ENCODE data around the gene GATAD2B.
"Not testable (repeated sequence)": the region's sequence is repeated elsewhere in the genome, so short reads cannot be mapped to it uniquely, and the experiment has no call there.

The GATAD2B gene

GRCh38 chr1:153795934-153796785 is 126.6 kb downstream of the GATAD2B start:
- no peak for DNase-seq (ENCODE audit: low read depth)

- DNase-seq (ENCODE audit: low read depth), result no peak
Observed at GRCh38 chr1:153795330-153795837, 127.4 kb downstream of the GATAD2B start.

- no peak for DNase-seq (ENCODE audit: low read depth)
Observed at GRCh38 chr1:153794624-153795329, 128.0 kb downstream of the GATAD2B start.

- no peak for DNase-seq (ENCODE audit: low read depth)
Observed at GRCh38 chr1:153793973-153794615, 128.7 kb downstream of the GATAD2B start.

- DNase-seq (ENCODE audit: low read depth), result no peak
Observed at GRCh38 chr1:153793261-153793972, 129.4 kb downstream of the GATAD2B start.

- DNase-seq (ENCODE audit: low read depth), result no peak
Observed at GRCh38 chr1:153792631-153793041, 130.1 kb downstream of the GATAD2B start.

- no peak for DNase-seq (ENCODE audit: low read depth)
Observed at GRCh38 chr1:153791648-153792253, 131.0 kb downstream of the GATAD2B start.

GRCh38 chr1:153790966-153791647 is 131.7 kb downstream of the GATAD2B start:
- DNase-seq (ENCODE audit: low read depth), result peak; percentile 45

- DNase-seq (ENCODE audit: low read depth), result no peak
Observed at GRCh38 chr1:153790313-153790965, 132.3 kb downstream of the GATAD2B start.

GRCh38 chr1:153789478-153790034 is 133.2 kb downstream of the GATAD2B start:
- DNase-seq (ENCODE audit: low read depth), result no peak

- DNase-seq (ENCODE audit: low read depth), result no peak
Observed at GRCh38 chr1:153786038-153786790, 136.6 kb downstream of the GATAD2B start.

- peak; percentile 53 for DNase-seq (ENCODE audit: low read depth)
Observed at GRCh38 chr1:153783233-153784190, 139.3 kb downstream of the GATAD2B start.

- not testable (repeated sequence) for DNase-seq (ENCODE audit: low read depth)
Observed at GRCh38 chr1:153782648-153783047, 140.1 kb downstream of the GATAD2B start.

- no peak for DNase-seq (ENCODE audit: low read depth)
Observed at GRCh38 chr1:153780551-153780950, 142.2 kb downstream of the GATAD2B start.

- DNase-seq (ENCODE audit: low read depth), result no peak
Observed at GRCh38 chr1:153779781-153780541, 142.8 kb downstream of the GATAD2B start.

- no peak for DNase-seq (ENCODE audit: low read depth)
Observed at GRCh38 chr1:153778824-153779519, 143.8 kb downstream of the GATAD2B start.

Data from HS-27A (cell line).